ENCODE measurements around the gene ZNF592.

GRCh38 chr15:84714372-84714771 is 34.0 kb upstream of the ZNF592 start:
- TF ChIP-seq EP300 (IDR thresholded peaks at IDR 0.05; ENCODE audit: low read depth in 2 of 2, low read length in 2 of 2) (no peak), EP300 (CRISPR knock-in tag; IDR thresholded peaks at IDR 0.05; ENCODE audit: borderline replicate concordance) (no peak), ZMAT5 (CRISPR knock-in tag; IDR thresholded peaks at IDR 0.05; ENCODE audit: borderline replicate concordance, low read depth) (no peak), CTCF (CRISPR knock-in tag; IDR thresholded peaks at IDR 0.05) (no peak), PRDM4 (CRISPR knock-in tag; IDR thresholded peaks at IDR 0.05; ENCODE audit: borderline replicate concordance) (no peak), ZFP91 (CRISPR knock-in tag; IDR thresholded peaks at IDR 0.05; ENCODE audit: borderline replicate concordance) (no peak), CEBPB (IDR thresholded peaks at IDR 0.05; ENCODE audit: borderline replicate concordance, low read depth, low read length) (no peak), NFIC (IDR thresholded peaks at IDR 0.05; ENCODE audit: low read length) (no peak), MEIS2 (CRISPR knock-in tag; IDR thresholded peaks at IDR 0.05) (no peak), ZNF121 (CRISPR knock-in tag; IDR thresholded peaks at IDR 0.05) (no peak), NFRKB (IDR thresholded peaks at IDR 0.05) (no peak), CCAR2 (optimal IDR thresholded peaks at IDR 0.05; ENCODE audit: low read depth, low read length) (no peak)
